ENCODE data around the gene TPMT.
A peak's percentile ranks its signal among the peaks of the same experiment; 100 is the strongest.
"Not testable (repeated sequence)": the region's sequence is repeated elsewhere in the genome, so short reads cannot be mapped to it uniquely, and the experiment has no call there.

TPMT gene
- total RNA-seq, result 49.4 to 143 (median 85.1) reads per million in 17 experiments

GRCh38 chr6:18154507-18155149, at the start of gene TPMT:
TPMT (minus strand) TSS chr6:18155077; CDS start chr6:18149127, 5,950 bp downstream.
- DNase-seq, result peak in 2 of 4 experiments; percentile 14 to 27

GRCh38 chr6:18203786-18204185, 48.9 kb upstream of the TPMT start:
- no peak for DNase-seq

GRCh38 chr6:18192026-18192425, 37.1 kb upstream of the TPMT start:
- DNase-seq, result no peak

GRCh38 chr6:18189196-18189595, 34.3 kb upstream of the TPMT start:
- no peak for DNase-seq

- DNase-seq, result no peak
These were observed 32.8 kb upstream of the TPMT start for GRCh38 chr6:18187701-18188100.

GRCh38 chr6:18186540-18187250, 31.8 kb upstream of the TPMT start:
- peak; percentile 41 to 75 (median 51) for DNase-seq

- DNase-seq, result peak in 1 of 4 experiments; percentile 9
These were observed 31.2 kb upstream of the TPMT start for GRCh38 chr6:18186033-18186432.

- DNase-seq, result no peak
These were observed 30.7 kb upstream of the TPMT start for GRCh38 chr6:18185624-18186023.

- no peak for DNase-seq
These were observed 28.9 kb upstream of the TPMT start for GRCh38 chr6:18183766-18184165.

- no peak for DNase-seq
These were observed 27.7 kb upstream of the TPMT start for GRCh38 chr6:18182568-18182967.

- DNase-seq, result peak; percentile 68 to 86 (median 86)
These were observed 25.0 kb upstream of the TPMT start for GRCh38 chr6:18179770-18180356.

- peak in 3 of 4 experiments; percentile 35 to 64 (median 48) for DNase-seq
These were observed 24.2 kb upstream of the TPMT start for GRCh38 chr6:18178960-18179615.

- DNase-seq, result peak in 3 of 4 experiments; percentile 25 to 43 (median 36)
These were observed 22.5 kb upstream of the TPMT start for GRCh38 chr6:18177286-18177965.

- not testable (repeated sequence) for DNase-seq
These were observed 21.3 kb upstream of the TPMT start for GRCh38 chr6:18176198-18176597.

- peak in 3 of 4 experiments; percentile 26 to 74 (median 71) for DNase-seq
These were observed 17.0 kb upstream of the TPMT start for GRCh38 chr6:18171871-18172270.

GRCh38 chr6:18168264-18168663, 13.4 kb upstream of the TPMT start:
- no peak for DNase-seq

GRCh38 chr6:18166312-18167036, 11.6 kb upstream of the TPMT start:
- peak in 2 of 4 experiments; percentile 33 to 51 for DNase-seq

- DNase-seq, result peak in 1 of 4 experiments; percentile 42
These were observed 10.9 kb upstream of the TPMT start for GRCh38 chr6:18165751-18166150.

- DNase-seq, result no peak
These were observed 7.5 kb upstream of the TPMT start for GRCh38 chr6:18162401-18162800.

- no peak for DNase-seq
These were observed 6.6 kb upstream of the TPMT start for GRCh38 chr6:18161431-18161830.

GRCh38 chr6:18160911-18161310, 6.0 kb upstream of the TPMT start:
- DNase-seq, result peak in 1 of 4 experiments; percentile 27

Data from suppressor macrophage (primary cell).